ENCODE results near the gene PRADC1. TPM values are rescaled to one million over a fixed set of nuclear protein-coding genes. Genes with fewer than 3 reads are reported as not detected.

PRADC1 gene
- total RNA-seq, 6 donors from 2014 or later: 6.7 to 21.6 (median 16.3) TPM

- 88% methylated on average over 2 to 3 of the region's 3 CpGs for WGBS, 2 donors
- DNase-seq (no peak), ATAC-seq (ENCODE audit: low FRiP score in 2 of 2) (no peak)
- Histone ChIP-seq H3K27me3 (no peaks in the 10 kb centered on the region), H3K4me1 (no peaks in the 10 kb centered on the region), H3K27ac (no peak overlapping the region), H3K4me3 (no peak overlapping the region), H3K9me3 (no peaks in the 10 kb centered on the region), H3K36me3 (peaks cover 37 to 66% (median 57%) of the 10 kb centered on the region in 4 donors)
- TF ChIP-seq POLR2AphosphoS5 (IDR thresholded peaks at IDR 0.05) (no peak), EP300 (IDR thresholded peaks at IDR 0.05) (no peak), POLR2A (IDR thresholded peaks at IDR 0.05) (no peak)
- TF ChIP-seq, protein P1, sequence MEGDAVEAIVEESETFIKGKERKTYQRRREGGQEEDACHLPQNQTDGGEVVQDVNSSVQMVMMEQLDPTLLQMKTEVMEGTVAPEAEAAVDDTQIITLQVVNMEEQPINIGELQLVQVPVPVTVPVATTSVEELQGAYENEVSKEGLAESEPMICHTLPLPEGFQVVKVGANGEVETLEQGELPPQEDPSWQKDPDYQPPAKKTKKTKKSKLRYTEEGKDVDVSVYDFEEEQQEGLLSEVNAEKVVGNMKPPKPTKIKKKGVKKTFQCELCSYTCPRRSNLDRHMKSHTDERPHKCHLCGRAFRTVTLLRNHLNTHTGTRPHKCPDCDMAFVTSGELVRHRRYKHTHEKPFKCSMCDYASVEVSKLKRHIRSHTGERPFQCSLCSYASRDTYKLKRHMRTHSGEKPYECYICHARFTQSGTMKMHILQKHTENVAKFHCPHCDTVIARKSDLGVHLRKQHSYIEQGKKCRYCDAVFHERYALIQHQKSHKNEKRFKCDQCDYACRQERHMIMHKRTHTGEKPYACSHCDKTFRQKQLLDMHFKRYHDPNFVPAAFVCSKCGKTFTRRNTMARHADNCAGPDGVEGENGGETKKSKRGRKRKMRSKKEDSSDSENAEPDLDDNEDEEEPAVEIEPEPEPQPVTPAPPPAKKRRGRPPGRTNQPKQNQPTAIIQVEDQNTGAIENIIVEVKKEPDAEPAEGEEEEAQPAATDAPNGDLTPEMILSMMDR (IDR thresholded peaks at IDR 0.05): no peak
Observed at GRCh38 chr2:73253901-73254300, 20.9 kb upstream of the PRADC1 start.

DNA sequence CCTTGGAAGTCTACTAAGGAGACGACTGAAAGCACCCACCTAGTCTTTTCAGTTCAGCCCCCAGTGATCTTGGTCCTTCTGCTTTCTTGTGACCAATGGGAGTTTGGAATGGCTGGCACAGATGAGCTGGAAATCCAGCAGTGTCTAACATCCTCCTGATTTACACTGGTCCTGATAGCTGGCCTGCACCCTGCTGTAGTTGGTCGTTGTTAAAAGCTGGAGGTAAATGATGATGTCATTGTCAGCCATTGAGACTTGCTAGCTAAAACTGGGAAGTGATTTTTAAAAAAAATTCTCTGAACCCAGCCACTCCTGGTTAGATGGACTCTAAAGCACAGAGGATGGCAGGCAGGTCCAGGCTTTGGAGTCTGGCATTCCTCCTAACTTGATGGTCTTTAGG is 20.4 kb upstream of the PRADC1 start:
- DNase-seq (no peak), ATAC-seq (ENCODE audit: low FRiP score in 2 of 2) (no peak)
- Histone ChIP-seq H3K27ac (no peak overlapping the region), H3K4me1 (no peaks in the 10 kb centered on the region), H3K36me3 (peaks cover 42 to 71% (median 62%) of the 10 kb centered on the region in 4 donors), H3K27me3 (no peaks in the 10 kb centered on the region), H3K4me3 (no peak overlapping the region), H3K9me3 (no peaks in the 10 kb centered on the region)
- 66 to 75% methylated on average over 2 of the region's 2 CpGs for WGBS, 2 donors
- TF ChIP-seq POLR2A (IDR thresholded peaks at IDR 0.05) (no peak), EP300 (IDR thresholded peaks at IDR 0.05) (no peak), POLR2AphosphoS5 (IDR thresholded peaks at IDR 0.05) (no peak)
- TF ChIP-seq, protein P1 (IDR thresholded peaks at IDR 0.05): no peak

- no peaks in the 10 kb centered on the region for H3K27me3 ChIP-seq
- H3K27ac ChIP-seq: no peak overlapping the region
- no peaks in the 10 kb centered on the region for H3K9me3 ChIP-seq
- H3K4me1 ChIP-seq: no peaks in the 10 kb centered on the region
- no peak overlapping the region for H3K4me3 ChIP-seq
- DNase-seq: peak in 1 of 2 donors; percentile 75
- no peak for TF ChIP-seq POLR2AphosphoS5 (IDR thresholded peaks at IDR 0.05)
- no peak for TF ChIP-seq POLR2A (IDR thresholded peaks at IDR 0.05)
- TF ChIP-seq, protein P1 (IDR thresholded peaks at IDR 0.05): no peak
- ATAC-seq (ENCODE audit: low FRiP score in 2 of 2): no peak
- 89 to 90% methylated on average over 16 to 17 of the region's 17 CpGs for WGBS, 2 donors
- H3K36me3 ChIP-seq: peaks cover 47 to 80% (median 71%) of the 10 kb centered on the region in 4 donors
Observed at GRCh38 chr2:73252238-73253027, 19.4 kb upstream of the PRADC1 start.

- TF ChIP-seq, protein P1 (IDR thresholded peaks at IDR 0.05): no peak
- TF ChIP-seq POLR2A (IDR thresholded peaks at IDR 0.05) (no peak), EP300 (IDR thresholded peaks at IDR 0.05) (no peak), POLR2AphosphoS5 (IDR thresholded peaks at IDR 0.05) (no peak)
- DNase-seq (no peak), ATAC-seq (ENCODE audit: low FRiP score in 2 of 2) (no peak)
- Histone ChIP-seq H3K4me3 (no peak overlapping the region), H3K9me3 (no peaks in the 10 kb centered on the region), H3K4me1 (no peaks in the 10 kb centered on the region), H3K27ac (no peak overlapping the region), H3K27me3 (no peaks in the 10 kb centered on the region), H3K36me3 (peaks cover 58 to 93% (median 84%) of the 10 kb centered on the region in 4 donors)
- WGBS, 2 donors: 95% methylated on average over 13 to 17 of the region's 17 CpGs
Observed at GRCh38 chr2:73250872-73251846, 18.1 kb upstream of the PRADC1 start.
